Measurements from ENCODE around the gene HPS3. TPM values are rescaled to one million over a fixed set of nuclear protein-coding genes. Genes with fewer than 3 reads are reported as not detected.

Gene HPS3
- total RNA-seq, 4 donors from 2014 or later = 23.0 to 27.9 (median 24.4) TPM

- 17% methylated on average over 7 of the region's 7 CpGs for WGBS, 2 donors
- TF ChIP-seq CTCF (IDR thresholded peaks at IDR 0.05) (peak in 5 of 6 experiments; percentile 23 to 91 (median 55)), POLR2A (IDR thresholded peaks at IDR 0.05) (no peak)
- no peak overlapping the region for H3K27ac ChIP-seq
- no peaks in the 10 kb centered on the region for H3K36me3 ChIP-seq
- no peaks in the 10 kb centered on the region for H3K4me1 ChIP-seq
- intact Hi-C loops (cut with DNase I) = no loop called here
- H3K9me3 ChIP-seq = no peaks in the 10 kb centered on the region
- DNase-seq = no peak
- no peaks in the 10 kb centered on the region for H3K27me3 ChIP-seq
- H3K4me3 ChIP-seq (replicated peaks in 1 of 3) = no peak overlapping the region
Measured at GRCh38 chr3:149120051-149120972, 9.1 kb upstream of the HPS3 start.

DNA sequence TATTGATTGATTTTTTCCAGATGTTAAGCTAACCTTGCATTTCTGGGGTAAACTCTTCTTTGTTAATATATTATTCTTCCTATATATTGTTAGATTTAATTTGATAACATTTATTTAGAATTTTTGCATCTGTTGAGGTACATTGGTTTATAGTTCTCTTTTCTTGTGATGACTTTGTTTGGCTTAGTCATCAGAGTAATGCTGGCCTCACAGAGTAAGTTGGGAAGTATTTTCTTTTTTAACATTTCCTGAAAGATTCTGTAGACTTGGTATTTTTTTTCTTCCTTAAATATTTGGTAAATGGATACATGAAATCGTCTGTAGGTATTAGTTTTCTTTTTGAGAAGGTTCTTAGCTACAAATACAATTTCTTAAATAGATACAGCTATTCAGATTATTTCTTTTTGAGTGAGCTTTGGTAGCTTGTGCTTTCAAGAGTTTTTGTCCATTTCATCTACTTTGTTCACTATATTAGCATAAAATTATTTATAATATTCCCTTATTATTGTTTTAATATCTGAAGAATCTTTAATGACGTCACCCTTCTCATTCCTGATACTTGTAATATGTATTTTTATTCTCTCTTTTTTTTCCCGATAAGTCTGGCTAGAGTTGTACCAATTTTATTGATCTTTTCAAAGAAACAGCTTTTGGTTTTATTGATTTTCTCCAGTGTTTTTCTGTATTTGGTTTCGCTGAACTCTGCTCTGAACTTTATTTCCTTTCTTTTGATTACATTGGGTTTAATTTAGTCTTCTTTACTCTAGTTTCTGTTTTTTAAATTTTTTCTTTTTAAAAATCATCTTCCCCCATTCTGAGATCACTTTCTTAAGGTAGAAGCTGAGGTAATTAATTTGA, 6.5 kb upstream of the HPS3 start:
- 91 to 92% methylated on average over 4 of the region's 4 CpGs for WGBS, 2 donors
- intact Hi-C loops (cut with DNase I) = no loop called here
- H3K27me3 ChIP-seq = no peaks in the 10 kb centered on the region

GRCh38 chr3:149128821-149129220, 617 bp upstream of the HPS3 start:
- intact Hi-C loops (cut with DNase I) = no loop called here
- Histone ChIP-seq H3K9me3 (no peaks in the 10 kb centered on the region), H3K4me1 (peaks cover 22 to 23% of the 10 kb centered on the region in 2 donors), H3K36me3 (no peaks in the 10 kb centered on the region), H3K27ac (peak overlapping the region; percentile 38 to 91 (median 85)), H3K4me3 (replicated peaks in 1 of 3) (peak overlapping the region in 2 of 3 donors; percentile 90 to 94), H3K27me3 (no peaks in the 10 kb centered on the region)
- WGBS, 2 donors = 29 to 43% methylated on average over 4 of the region's 4 CpGs
- DNase-seq = no peak
- TF ChIP-seq POLR2A (IDR thresholded peaks at IDR 0.05) = no peak
- no peak for TF ChIP-seq CTCF (IDR thresholded peaks at IDR 0.05)

More for the DNA sequence above, 6.5 kb upstream of the HPS3 start:
- H3K36me3 ChIP-seq = no peaks in the 10 kb centered on the region
- H3K4me3 ChIP-seq (replicated peaks in 1 of 3) = no peak overlapping the region
- H3K27ac ChIP-seq = no peak overlapping the region
- no peaks in the 10 kb centered on the region for H3K9me3 ChIP-seq
- TF ChIP-seq POLR2A (IDR thresholded peaks at IDR 0.05) (no peak), CTCF (IDR thresholded peaks at IDR 0.05) (no peak)
- H3K4me1 ChIP-seq = no peaks in the 10 kb centered on the region
- DNase-seq = no peak

DNA sequence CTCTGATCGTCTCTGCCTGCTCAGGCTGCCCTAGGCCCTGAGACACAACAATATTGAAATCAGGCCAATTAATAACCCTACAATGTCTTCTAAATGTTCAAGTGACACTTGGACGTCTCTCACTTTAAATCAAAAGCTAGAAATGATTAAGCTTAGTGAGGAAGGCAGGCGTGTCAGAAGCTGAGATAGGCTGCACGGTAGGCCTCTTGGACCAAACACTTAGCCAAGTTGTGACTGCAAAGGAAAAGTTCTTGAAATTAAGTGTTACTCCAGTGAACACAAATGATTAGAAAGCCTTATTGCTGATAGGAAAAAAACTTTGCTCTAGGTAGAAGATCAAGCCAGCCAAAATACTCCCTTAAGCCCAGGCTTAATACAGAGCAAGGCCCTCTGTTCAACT, 2.2 kb downstream of the HPS3 start:
- 23 to 31% methylated on average over 4 of the region's 4 CpGs for WGBS, 2 donors
- H3K27ac ChIP-seq = peak overlapping the region; percentile 34 to 85 (median 63)
- intact Hi-C loops (cut with DNase I) = no loop called here
- H3K9me3 ChIP-seq = no peaks in the 10 kb centered on the region
- no peaks in the 10 kb centered on the region for H3K27me3 ChIP-seq
- H3K4me1 ChIP-seq = peaks cover 31 to 36% of the 10 kb centered on the region in 2 donors
- TF ChIP-seq CTCF (IDR thresholded peaks at IDR 0.05) (no peak), POLR2A (IDR thresholded peaks at IDR 0.05) (no peak)
- H3K4me3 ChIP-seq (replicated peaks in 1 of 3) = no peak overlapping the region
- H3K36me3 ChIP-seq = no peaks in the 10 kb centered on the region
- DNase-seq = peak; percentile 42 to 44

All from thyroid gland (tissue), 4 donors.